ENCODE measurements around the gene TMC6. TPM values are rescaled to one million over a fixed set of nuclear protein-coding genes. Genes with fewer than 3 reads are reported as not detected.
"Not testable (repeated sequence)": the region's sequence is repeated elsewhere in the genome, so short reads cannot be mapped to it uniquely, and the experiment has no call there.

Gene TMC6
- total and polyA plus RNA-seq, 2 experiments from 2014 or later: 50.0 to 72.2 TPM

- ATAC-seq (no peak), DNase-seq (ENCODE audit: low spot score) (no peak)
- no peak overlapping the region for H3K4me3 Mint-ChIP-seq
- Histone ChIP-seq H3K9me2 (ENCODE audit: insufficient read depth) (no peaks in the 10 kb centered on the region), H3K36me3 (ENCODE audit: insufficient read depth) (peaks cover 23% of the 10 kb centered on the region), H3K27ac (ENCODE audit: low read depth) (no peak overlapping the region), H3K79me2 (replicated peaks; ENCODE audit: insufficient read depth) (no peaks in the 10 kb centered on the region), H3K4me2 (no peak overlapping the region), H3K4me3 (no peak overlapping the region), H3K4me1 (ENCODE audit: insufficient read depth) (no peaks in the 10 kb centered on the region), H3F3A (replicated peaks; ENCODE audit: low read depth) (no peaks in the 10 kb centered on the region), H3K27me3 (ENCODE audit: insufficient read depth) (no peaks in the 10 kb centered on the region), H4K20me1 (replicated peaks; ENCODE audit: insufficient read depth) (0 out of 2 replicates have a peak, but pooled peaks cover 3% of the 10 kb centered on the region), H2AFZ (no peak overlapping the region)
- no peak overlapping the region for H3K27ac Mint-ChIP-seq
- peaks cover 49% of the 10 kb centered on the region for H3K36me3 Mint-ChIP-seq (ENCODE audit: low read depth)
- TF ChIP-seq JUNB (IDR thresholded peaks at IDR 0.05; ENCODE audit: unreplicated experiment) (no peak), ZNF331 (CRISPR knock-in tag; IDR thresholded peaks at IDR 0.05; ENCODE audit: low read depth) (no peak), NANOG (IDR thresholded peaks at IDR 0.05; ENCODE audit: borderline replicate concordance) (no peak), ETS1 (IDR thresholded peaks at IDR 0.05) (no peak), CTCF (conservative IDR thresholded peaks at IDR 0.05; ENCODE audit: low read depth in 2 of 2) (no peak), ZNF462 (CRISPR knock-in tag; IDR thresholded peaks at IDR 0.05) (no peak), EZH2 (IDR thresholded peaks at IDR 0.05; ENCODE audit: low read depth, unreplicated experiment) (no peak), STAT1 (IDR thresholded peaks at IDR 0.05; ENCODE audit: unreplicated experiment) (no peak), POLR2AphosphoS5 (IDR thresholded peaks at IDR 0.05; ENCODE audit: low read depth) (no peak)
- H3K27me3 Mint-ChIP-seq (ENCODE audit: insufficient read depth, low read depth, poor library complexity): peaks cover 3% of the 10 kb centered on the region
- H3K4me1 Mint-ChIP-seq: no peaks in the 10 kb centered on the region
- H3K9me3 Mint-ChIP-seq: no peaks in the 10 kb centered on the region
Measured at GRCh38 chr17:78082988-78083387, 45.6 kb downstream of the TMC6 start.

GRCh38 chr17:78082355-78082872 lies 46.1 kb downstream of the TMC6 start:
- not testable (repeated sequence) for H3K79me2 ChIP-seq (replicated peaks; ENCODE audit: insufficient read depth); H3K27ac ChIP-seq (ENCODE audit: low read depth); H3K4me3 ChIP-seq; H3K4me3 Mint-ChIP-seq; H3K27me3 Mint-ChIP-seq (ENCODE audit: insufficient read depth, low read depth, poor library complexity); H3K9me3 Mint-ChIP-seq; H3K27ac Mint-ChIP-seq; H3K4me1 Mint-ChIP-seq; H3F3A ChIP-seq (replicated peaks; ENCODE audit: low read depth); ATAC-seq; DNase-seq (ENCODE audit: low spot score); H3K4me1 ChIP-seq (ENCODE audit: insufficient read depth); H2AFZ ChIP-seq; H3K9me2 ChIP-seq (ENCODE audit: insufficient read depth); H3K27me3 ChIP-seq (ENCODE audit: insufficient read depth); H4K20me1 ChIP-seq (replicated peaks; ENCODE audit: insufficient read depth); H3K4me2 ChIP-seq
- H3K36me3 Mint-ChIP-seq (ENCODE audit: low read depth): peaks cover 50% of the 10 kb centered on the region
- peaks cover 24% of the 10 kb centered on the region for H3K36me3 ChIP-seq (ENCODE audit: insufficient read depth)
